Measurements from ENCODE around the gene TPPP3. TPM values are rescaled to one million over a fixed set of nuclear protein-coding genes. Genes with fewer than 3 reads are reported as not detected.

TPPP3 gene
- polyA plus RNA-seq, 1 of the 3 experiments (the other 2 are of a cell fraction) = 33.5 TPM

DNA sequence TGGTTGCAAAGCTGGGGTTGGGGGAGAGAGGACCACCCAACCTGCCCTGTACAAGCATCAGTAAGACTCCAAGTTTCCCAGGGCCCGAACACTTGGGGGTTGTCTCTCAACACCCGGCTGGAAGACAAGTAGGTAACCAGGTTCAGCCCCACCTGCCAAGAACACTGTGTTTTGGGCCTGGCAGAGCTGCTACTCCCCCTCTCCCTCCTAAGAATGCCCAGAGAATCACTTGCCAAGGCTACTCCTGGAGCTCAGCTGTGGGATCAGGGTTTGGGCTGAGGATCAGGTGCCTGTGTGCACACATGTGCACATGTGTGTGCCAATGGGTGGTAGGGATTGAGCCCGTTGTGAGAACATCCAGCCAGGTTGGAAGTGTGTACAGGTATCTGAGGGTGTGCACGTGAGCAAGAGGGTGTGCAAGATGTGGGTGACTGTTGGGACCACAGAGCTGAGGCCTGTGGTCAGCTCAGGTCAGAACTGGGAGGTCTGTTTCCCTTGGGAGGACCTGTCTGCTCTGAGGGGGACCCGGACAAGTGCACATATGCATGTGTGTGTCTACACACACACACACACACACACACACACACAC lies 39.9 kb upstream of the TPPP3 start (continued):
- TF ChIP-seq, protein P1, sequence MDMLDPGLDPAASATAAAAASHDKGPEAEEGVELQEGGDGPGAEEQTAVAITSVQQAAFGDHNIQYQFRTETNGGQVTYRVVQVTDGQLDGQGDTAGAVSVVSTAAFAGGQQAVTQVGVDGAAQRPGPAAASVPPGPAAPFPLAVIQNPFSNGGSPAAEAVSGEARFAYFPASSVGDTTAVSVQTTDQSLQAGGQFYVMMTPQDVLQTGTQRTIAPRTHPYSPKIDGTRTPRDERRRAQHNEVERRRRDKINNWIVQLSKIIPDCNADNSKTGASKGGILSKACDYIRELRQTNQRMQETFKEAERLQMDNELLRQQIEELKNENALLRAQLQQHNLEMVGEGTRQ (IDR thresholded peaks at IDR 0.05; ENCODE audit: borderline replicate concordance, low read depth, low read length) = no peak
- TF ChIP-seq, protein P2, sequence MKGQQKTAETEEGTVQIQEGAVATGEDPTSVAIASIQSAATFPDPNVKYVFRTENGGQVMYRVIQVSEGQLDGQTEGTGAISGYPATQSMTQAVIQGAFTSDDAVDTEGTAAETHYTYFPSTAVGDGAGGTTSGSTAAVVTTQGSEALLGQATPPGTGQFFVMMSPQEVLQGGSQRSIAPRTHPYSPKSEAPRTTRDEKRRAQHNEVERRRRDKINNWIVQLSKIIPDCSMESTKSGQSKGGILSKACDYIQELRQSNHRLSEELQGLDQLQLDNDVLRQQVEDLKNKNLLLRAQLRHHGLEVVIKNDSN (IDR thresholded peaks at IDR 0.05; ENCODE audit: borderline replicate concordance, low read depth) = no peak
- TF ChIP-seq RXRA (IDR thresholded peaks at IDR 0.05; ENCODE audit: borderline replicate concordance, low read depth) (no peak), FOXJ3 (CRISPR knock-in tag; IDR thresholded peaks at IDR 0.05) (no peak), RAD21 (IDR thresholded peaks at IDR 0.05; ENCODE audit: low read length) (no peak), TEAD4 (IDR thresholded peaks at IDR 0.05; ENCODE audit: borderline replicate concordance, insufficient read depth) (no peak), YY1 (IDR thresholded peaks at IDR 0.05; ENCODE audit: low read depth) (no peak), TAF1 (IDR thresholded peaks at IDR 0.05; ENCODE audit: borderline replicate concordance, low read depth, low read length) (no peak), FOSL2 (IDR thresholded peaks at IDR 0.05; ENCODE audit: borderline replicate concordance, low read depth) (no peak)
- TF ChIP-seq, protein P3, sequence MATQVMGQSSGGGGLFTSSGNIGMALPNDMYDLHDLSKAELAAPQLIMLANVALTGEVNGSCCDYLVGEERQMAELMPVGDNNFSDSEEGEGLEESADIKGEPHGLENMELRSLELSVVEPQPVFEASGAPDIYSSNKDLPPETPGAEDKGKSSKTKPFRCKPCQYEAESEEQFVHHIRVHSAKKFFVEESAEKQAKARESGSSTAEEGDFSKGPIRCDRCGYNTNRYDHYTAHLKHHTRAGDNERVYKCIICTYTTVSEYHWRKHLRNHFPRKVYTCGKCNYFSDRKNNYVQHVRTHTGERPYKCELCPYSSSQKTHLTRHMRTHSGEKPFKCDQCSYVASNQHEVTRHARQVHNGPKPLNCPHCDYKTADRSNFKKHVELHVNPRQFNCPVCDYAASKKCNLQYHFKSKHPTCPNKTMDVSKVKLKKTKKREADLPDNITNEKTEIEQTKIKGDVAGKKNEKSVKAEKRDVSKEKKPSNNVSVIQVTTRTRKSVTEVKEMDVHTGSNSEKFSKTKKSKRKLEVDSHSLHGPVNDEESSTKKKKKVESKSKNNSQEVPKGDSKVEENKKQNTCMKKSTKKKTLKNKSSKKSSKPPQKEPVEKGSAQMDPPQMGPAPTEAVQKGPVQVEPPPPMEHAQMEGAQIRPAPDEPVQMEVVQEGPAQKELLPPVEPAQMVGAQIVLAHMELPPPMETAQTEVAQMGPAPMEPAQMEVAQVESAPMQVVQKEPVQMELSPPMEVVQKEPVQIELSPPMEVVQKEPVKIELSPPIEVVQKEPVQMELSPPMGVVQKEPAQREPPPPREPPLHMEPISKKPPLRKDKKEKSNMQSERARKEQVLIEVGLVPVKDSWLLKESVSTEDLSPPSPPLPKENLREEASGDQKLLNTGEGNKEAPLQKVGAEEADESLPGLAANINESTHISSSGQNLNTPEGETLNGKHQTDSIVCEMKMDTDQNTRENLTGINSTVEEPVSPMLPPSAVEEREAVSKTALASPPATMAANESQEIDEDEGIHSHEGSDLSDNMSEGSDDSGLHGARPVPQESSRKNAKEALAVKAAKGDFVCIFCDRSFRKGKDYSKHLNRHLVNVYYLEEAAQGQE (IDR thresholded peaks at IDR 0.05; ENCODE audit: low read depth, low read length) = no peak

DNA sequence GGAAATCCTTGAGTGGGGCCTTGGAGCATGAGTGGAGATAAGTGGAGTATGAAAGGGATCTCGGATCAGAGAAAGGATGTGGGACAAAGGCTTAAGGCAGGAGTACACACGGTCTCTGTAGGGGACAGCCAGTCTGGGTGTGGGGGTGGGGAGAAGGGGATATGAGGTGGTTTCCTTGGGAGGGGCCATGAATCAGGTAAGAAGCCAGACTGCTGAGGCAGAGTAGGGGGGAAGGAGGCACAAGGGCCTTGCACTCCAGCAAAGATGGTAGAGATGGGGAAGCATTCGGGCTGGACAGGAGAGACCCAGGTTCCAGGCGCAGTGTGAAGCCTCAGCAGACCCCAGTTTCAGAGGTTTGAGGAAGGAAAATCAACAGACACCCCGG lies 39.2 kb upstream of the TPPP3 start:
- H3K27ac ChIP-seq (ENCODE audit: low read depth in 2 of 2, low read length in 1 of 2) = no peak overlapping the region
- H3K9ac ChIP-seq = no peak overlapping the region
- POLR2A ChIA-PET = interaction anchor here (0.8 kb wide), 1 partner anchor 9 kb away, joined by 3 read pairs; no protein-coding TSS in a partner anchor
- H3F3A ChIP-seq (replicated peaks; ENCODE audit: insufficient read depth) = no peaks in the 10 kb centered on the region
- 100% methylated on average over 3 of the region's 5 CpGs for WGBS (ENCODE audit: low lambda C conversion rate)
- H3K9me3 ChIP-seq = no peaks in the 10 kb centered on the region
- TF ChIP-seq, protein P4, sequence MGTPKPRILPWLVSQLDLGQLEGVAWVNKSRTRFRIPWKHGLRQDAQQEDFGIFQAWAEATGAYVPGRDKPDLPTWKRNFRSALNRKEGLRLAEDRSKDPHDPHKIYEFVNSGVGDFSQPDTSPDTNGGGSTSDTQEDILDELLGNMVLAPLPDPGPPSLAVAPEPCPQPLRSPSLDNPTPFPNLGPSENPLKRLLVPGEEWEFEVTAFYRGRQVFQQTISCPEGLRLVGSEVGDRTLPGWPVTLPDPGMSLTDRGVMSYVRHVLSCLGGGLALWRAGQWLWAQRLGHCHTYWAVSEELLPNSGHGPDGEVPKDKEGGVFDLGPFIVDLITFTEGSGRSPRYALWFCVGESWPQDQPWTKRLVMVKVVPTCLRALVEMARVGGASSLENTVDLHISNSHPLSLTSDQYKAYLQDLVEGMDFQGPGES (IDR thresholded peaks at IDR 0.05; ENCODE audit: low read depth, low read length) = no peak
- TF ChIP-seq ELF1 (IDR thresholded peaks at IDR 0.05) = no peak
- H3K9me2 ChIP-seq = no peaks in the 10 kb centered on the region
- no peak overlapping the region for H2AFZ ChIP-seq (ENCODE audit: low read depth)
- peaks cover 2 to 4% of the 10 kb centered on the region in 2 experiments for H3K36me3 ChIP-seq (replicated peaks in 1 of 2; ENCODE audit: control insufficient read depth in 1 of 2, insufficient read depth in 2 of 2, low read length in 1 of 2)
- no peaks in the 10 kb centered on the region; the same call in 1 of the 2 replicates for H3K27me3 ChIP-seq (ENCODE audit: insufficient read depth)
- no peaks in the 10 kb centered on the region for H4K20me1 ChIP-seq (ENCODE audit: insufficient read depth)
- no peaks in the 10 kb centered on the region for H3K79me2 ChIP-seq (ENCODE audit: insufficient read depth)
- no peak overlapping the region for H3K4me3 ChIP-seq (ENCODE audit: low read depth in 2 of 2, low read length in 1 of 2)
- CTCF ChIA-PET = interaction anchor here (0.9 to 3.1 kb wide), 7 partner anchors 15 to 105 kb away, joined by 3 to 16 read pairs (median 6); partner anchors contain the start of genes ATP6V0D1, LRRC36 and ZDHHC1
- H3K4me1 ChIP-seq (ENCODE audit: control insufficient read depth in 1 of 2, insufficient read depth in 2 of 2, low read depth in 1 of 2, low read length in 1 of 2) = peaks cover 0 to 12% of the 10 kb centered on the region in 2 experiments; a peak in 1 of 4 replicates
- no peak overlapping the region for H3K4me2 ChIP-seq
- no peak for DNase-seq
